Ovary (tissue), 9 donors: ENCODE measurements around the gene CACNA2D4. TPM values are rescaled to one million over a fixed set of nuclear protein-coding genes. Genes with fewer than 3 reads are reported as not detected.

ENCODE experiments used
- DNase-seq, 5 donors: peaks; one replicate each; pipeline ENCODE4 v3.0.0-alpha.2; 2019 to 2020
- H3K27ac ChIP-seq, 2 donors: fragments of 200-600 bp; one replicate each; pipeline versions ENCODE4 v1.5.1 to v1.8.0; 2019 to 2022
- H3K27me3 ChIP-seq: fragments of 200-600 bp; one replicate; pipeline ENCODE4 v1.8.0; 2022
- H3K36me3 ChIP-seq: fragments of 200-600 bp; sonication (generic); one replicate; pipeline ENCODE4 v1.5.1; 2019
- H3K4me1 ChIP-seq: one replicate; pipeline ENCODE4 v1.8.1; 2013; ENCODE audit warnings: mild to moderate bottlenecking, moderate library complexity; ENCODE audit not compliant: insufficient read depth
- H3K4me3 ChIP-seq: fragments of 200-600 bp; sonication (generic); one replicate; pipeline ENCODE4 v1.5.1; 2017
- H3K9me3 ChIP-seq, 2 donors: fragments of 200-600 bp in 1 of 2; sonication (generic) in 1 of 2; one replicate each; pipeline versions ENCODE4 v1.5.1 to v1.8.1; 2013 to 2019; ENCODE audit warnings: mild to moderate bottlenecking in 1 of 2, moderate library complexity in 1 of 2
- CTCF ChIP-seq, 3 donors: fragments of 450-650 bp in 2 of 3; fragments of 200-600 bp in 1 of 3; IDR thresholded peaks; one replicate each; pipeline versions ENCODE4 v1.5.1 to v1.8.0; 2016 to 2022; ENCODE audit warnings: antibody characterized with exemption in 3 of 3, mild to moderate bottlenecking in 1 of 3
- EP300 ChIP-seq: sonication (generic); formaldehyde crosslinking; IDR thresholded peaks from one replicate; pipeline ENCODE4 v1.6.1; 2017; ENCODE audit warnings: antibody characterized with exemption
- POLR2A ChIP-seq: fragments of 450-650 bp; IDR thresholded peaks from one replicate; pipeline ENCODE4 v1.6.1; 2017; ENCODE audit warnings: antibody characterized with exemption, mild to moderate bottlenecking, moderate library complexity
- WGBS, 3 donors: extraction: QIAGEN DNeasy Blood & Tissue Kit in 1 of 3; methylation state at CpG; one replicate each; pipeline versions ENCODE4 v1.1.5 to v1.1.7; 2013 to 2017; 5-methylcytosine and 5-hydroxymethylcytosine counted together
- intact Hi-C, 4 donors: fragments of 100-400 bp; cut with DNase I; formaldehyde crosslinking; loops; one replicate each; pipeline versions ENCODE4 v1.11.0 to v1.15.1; 2022 to 2023
- polyA plus RNA-seq, 2 donors: library from polyadenylated mRNA; stranded (reverse); fragments of 200-250 nt in 1 of 2; fragments of 350-450 nt in 1 of 2; fragmentation: Illumina TruSeq in 1 of 2; extraction: RNeasy Lipid Tissue Mini Kit (QIAGEN cat#74804) in 1 of 2; gene quantifications; one replicate each; pipeline ENCODE4 v1.2.3, GENCODE V29; 2013 to 2014
- total RNA-seq, 7 donors: library from RNA; depleted of rRNA in 2 of 7; stranded (reverse); fragments of >200 nt in 2 of 7; fragmentation: NEBNext Ultra II Directional in 3 of 7; extraction: Animal tissue kit (Norgen Biotek cat#: 25700) in 3 of 7; gene quantifications; one replicate each; pipeline versions ENCODE4 v1.1.0 to v1.2.4, GENCODE V29; 2016 to 2023
- donor health status: DM: no; HTN: no; CAD: no; lungs with moderate emphysema.
- donor health status: DM: no; HTN: no; CAD: no.
- donor health status: Bipolar disorder and iron deficiency.
- donor health status: DM: yes; HTN: yes; CAD: no.
- donor health status: DM: no; HTN: no; CAD: no.
- donor health status: DM: yes; HTN: yes; CAD: no.

CACNA2D4 gene
- total and polyA plus RNA-seq, 9 donors = 2.1 to 6.8 (median 3.2) TPM

- no peaks in the 10 kb centered on the region for H3K36me3 ChIP-seq
- H3K27ac ChIP-seq = no peak overlapping the region
- TF ChIP-seq CTCF (IDR thresholded peaks at IDR 0.05) = no peak
- no peak for TF ChIP-seq EP300
- TF ChIP-seq POLR2A = no peak
- no peaks in the 10 kb centered on the region for H3K27me3 ChIP-seq
- no peak for DNase-seq
- WGBS, 3 donors = 86 to 87% (median 86%) methylated on average over 24 of the region's 24 CpGs
- H3K4me1 ChIP-seq = no peaks in the 10 kb centered on the region
- H3K9me3 ChIP-seq = no peaks in the 10 kb centered on the region
- H3K4me3 ChIP-seq = no peak overlapping the region
- intact Hi-C loops = no loop called here
Measured at GRCh38 chr12:1870998-1871917, 47.2 kb downstream of the CACNA2D4 start.

DNA sequence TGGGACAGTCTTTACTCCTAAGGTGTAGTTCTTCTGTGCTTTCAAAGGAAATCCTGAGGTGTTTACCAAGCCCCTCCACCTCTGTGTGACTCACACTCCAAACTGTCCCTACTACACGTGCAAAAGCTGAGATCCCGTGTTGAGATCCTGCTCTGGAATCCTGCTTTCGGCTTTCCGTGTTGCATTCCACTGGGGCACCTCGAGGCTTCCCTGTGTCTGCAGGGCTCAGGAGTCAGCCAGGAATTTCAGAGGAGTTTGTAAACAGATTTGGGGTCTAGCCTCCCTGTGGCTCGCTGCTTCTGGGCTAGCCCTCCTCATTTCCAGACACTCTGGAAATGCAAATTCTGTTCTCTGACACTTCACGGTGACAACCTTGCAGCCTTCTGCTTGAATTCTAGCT, 48.4 kb downstream of the CACNA2D4 start:
- TF ChIP-seq CTCF (IDR thresholded peaks at IDR 0.05) (no peak), EP300 (no peak), POLR2A (no peak)
- intact Hi-C loops = no loop called here
- no peaks in the 10 kb centered on the region for H3K4me1 ChIP-seq
- H3K27me3 ChIP-seq = no peaks in the 10 kb centered on the region
- DNase-seq = no peak
- no peaks in the 10 kb centered on the region for H3K9me3 ChIP-seq
- no peak overlapping the region for H3K4me3 ChIP-seq
- no peak overlapping the region for H3K27ac ChIP-seq
- 58 to 68% (median 60%) methylated on average over 7 of the region's 7 CpGs for WGBS, 3 donors
- no peaks in the 10 kb centered on the region for H3K36me3 ChIP-seq

GRCh38 chr12:1869145-1869544, 49.3 kb downstream of the CACNA2D4 start:
- 90 to 91% (median 91%) methylated on average over 10 of the region's 10 CpGs for WGBS, 3 donors
- no peak for DNase-seq
- H3K9me3 ChIP-seq = no peaks in the 10 kb centered on the region
- H3K4me3 ChIP-seq = no peak overlapping the region
- H3K36me3 ChIP-seq = no peaks in the 10 kb centered on the region
- intact Hi-C loops = no loop called here
- H3K27me3 ChIP-seq = no peaks in the 10 kb centered on the region
- no peaks in the 10 kb centered on the region for H3K4me1 ChIP-seq
- no peak for TF ChIP-seq CTCF (IDR thresholded peaks at IDR 0.05)
- no peak overlapping the region for H3K27ac ChIP-seq

- H3K9me3 ChIP-seq = no peaks in the 10 kb centered on the region
- no peak overlapping the region for H3K27ac ChIP-seq
- no peaks in the 10 kb centered on the region for H3K4me1 ChIP-seq
- no peak for DNase-seq
- TF ChIP-seq POLR2A (no peak), CTCF (IDR thresholded peaks at IDR 0.05) (no peak), EP300 (no peak)
- no peaks in the 10 kb centered on the region for H3K27me3 ChIP-seq
- intact Hi-C loops = no loop called here
- no peak overlapping the region for H3K4me3 ChIP-seq
- no peaks in the 10 kb centered on the region for H3K36me3 ChIP-seq
- WGBS, 3 donors = 81 to 89% (median 84%) methylated on average over 32 of the region's 32 CpGs
Measured at GRCh38 chr12:1865284-1865866, 53.1 kb downstream of the CACNA2D4 start.
